Neural cell (in vitro differentiated cells): ENCODE results near the gene ENDOV. TPM values are rescaled to one million over a fixed set of nuclear protein-coding genes. Genes with fewer than 3 reads are reported as not detected.

Source experiments
- H2AFZ ChIP-seq: fragments of 200-600, 300-800 bp; sonication (generic), shearing (Covaris generic); 2 replicates; pipeline ENCODE4 v1.6.0; 2014; ENCODE audit warnings: low read depth, mild to moderate bottlenecking, antibody characterized with exemption, low read length, moderate library complexity
- H3F3A ChIP-seq: fragments of 200-600 bp; shearing (Covaris generic); 2 replicates; pipeline ENCODE4 v1.6.1; 2016; ENCODE audit warnings: mild to moderate bottlenecking, moderate library complexity, mixed read lengths, antibody characterized with exemption, low read length; ENCODE audit not compliant: insufficient read depth, poor library complexity, severe bottlenecking
- H3K27ac ChIP-seq: fragments of 200-600, 300-800 bp; sonication (generic), shearing (Covaris generic); 2 replicates; pipeline ENCODE4 v1.5.1; 2014; ENCODE audit warnings: mild to moderate bottlenecking, low read length, moderate library complexity
- H3K27me3 ChIP-seq: fragments of 300-800, 200-600 bp; sonication (generic), shearing (Covaris generic); 2 replicates; pipeline ENCODE4 v1.6.0; 2014; ENCODE audit warnings: mild to moderate bottlenecking, low read depth, low read length, moderate library complexity; ENCODE audit not compliant: insufficient read depth
- H3K36me3 ChIP-seq: fragments of 300-800, 200-600 bp; sonication (generic), shearing (Covaris generic); 2 replicates; pipeline ENCODE4 v1.5.1; 2014; ENCODE audit warnings: mild to moderate bottlenecking, antibody characterized with exemption, low read length, moderate library complexity; ENCODE audit not compliant: insufficient read depth
- H3K4me2 ChIP-seq: fragments of 300-800, 200-600 bp; sonication (generic), shearing (Covaris generic); 2 replicates; pipeline ENCODE4 v1.6.0; 2014; ENCODE audit warnings: mild to moderate bottlenecking, low read length
- H3K4me3 ChIP-seq: fragments of 300-800, 200-600 bp; sonication (generic), shearing (Covaris generic); 2 replicates; pipeline ENCODE4 v1.5.1; 2014; ENCODE audit warnings: mild to moderate bottlenecking, low read length, moderate library complexity
- H3K79me2 ChIP-seq: fragments of 200-600 bp; shearing (Covaris generic); replicated peaks from 2 replicates; pipeline ENCODE4 v1.6.0; 2014; ENCODE audit warnings: mild to moderate bottlenecking, low read length, moderate library complexity; ENCODE audit not compliant: insufficient read depth
- H3K9ac ChIP-seq: fragments of 300-800, 200-600 bp; sonication (generic), shearing (Covaris generic); 2 replicates; pipeline ENCODE4 v1.6.1; 2016; ENCODE audit warnings: mild to moderate bottlenecking, low read length, mixed read lengths
- H3K9me2 ChIP-seq: fragments of 200-600 bp; shearing (Covaris generic); 2 replicates; pipeline ENCODE4 v1.6.1; 2016; ENCODE audit warnings: mild to moderate bottlenecking, low read length, mixed read lengths; ENCODE audit not compliant: insufficient read depth
- H3K9me3 ChIP-seq: fragments of 200-600, 300-800 bp; sonication (generic), shearing (Covaris generic); 2 replicates; pipeline ENCODE4 v1.6.1; 2016; ENCODE audit warnings: mild to moderate bottlenecking, mixed run types, low read length, moderate library complexity, mixed read lengths
- H4K20me1 ChIP-seq: fragments of 200-600 bp; shearing (Covaris generic); 2 replicates; pipeline ENCODE4 v1.6.1; 2016; ENCODE audit warnings: mild to moderate bottlenecking, mixed run types; ENCODE audit not compliant: insufficient read depth
- EP300 ChIP-seq: fragments of 450-650 bp; conservative IDR thresholded peaks from 2 replicates; pipeline ENCODE4 v1.6.1; 2014; ENCODE audit warnings: antibody characterized with exemption, mild to moderate bottlenecking, moderate library complexity; ENCODE audit not compliant: poor library complexity, severe bottlenecking
- EZH2 ChIP-seq: fragments of 200-600, 300-800 bp; shearing (Covaris generic), sonication (generic); IDR thresholded peaks from 2 replicates; pipeline ENCODE4 v1.6.1; 2014; ENCODE audit warnings: antibody characterized with exemption, low read length, borderline replicate concordance, mild to moderate bottlenecking; ENCODE audit not compliant: insufficient read depth, poor library complexity, severe bottlenecking
- MXI1 ChIP-seq: fragments of 450-650 bp; conservative IDR thresholded peaks from 2 replicates; pipeline ENCODE4 v1.6.1; 2014; ENCODE audit warnings: antibody characterized with exemption, mild to moderate bottlenecking; ENCODE audit not compliant: poor library complexity, severe bottlenecking
- POLR2AphosphoS5 ChIP-seq: IDR thresholded peaks from 2 replicates; pipeline ENCODE4 v1.6.1; 2012
- RAD21 ChIP-seq: fragments of 450-650 bp; conservative IDR thresholded peaks from 2 replicates; pipeline ENCODE4 v1.6.1; 2014; ENCODE audit warnings: antibody characterized with exemption, mild to moderate bottlenecking, moderate library complexity
- SMC3 ChIP-seq: fragments of 450-650 bp; conservative IDR thresholded peaks from 2 replicates; pipeline ENCODE4 v1.6.1; 2014; ENCODE audit warnings: antibody characterized with exemption, mild to moderate bottlenecking, moderate library complexity; ENCODE audit not compliant: poor library complexity
- TAF1 ChIP-seq: IDR thresholded peaks from 2 replicates; pipeline ENCODE4 v1.6.1; 2012; ENCODE audit warnings: low read depth
- polyA plus RNA-seq: library from polyadenylated mRNA; depleted of rRNA; stranded (reverse); fragments of >200 nt; gene quantifications from 2 replicates; pipeline ENCODE4 v1.2.3, GENCODE V29; 2014
- TF ChIP-seq, protein P1 (sequence below): IDR thresholded peaks from 2 replicates; pipeline ENCODE4 v1.6.1; 2012; ENCODE audit warnings: borderline replicate concordance
- TF ChIP-seq, protein P2 (sequence below): fragments of 450-650 bp; IDR thresholded peaks from 2 replicates; pipeline ENCODE4 v1.5.1; 2014; ENCODE audit warnings: antibody characterized with exemption, mild to moderate bottlenecking, moderate library complexity; ENCODE audit not compliant: poor library complexity, severe bottlenecking

The ENDOV gene
- polyA plus RNA-seq, 1 donor from 2014 or later = 31.2 TPM

DNA sequence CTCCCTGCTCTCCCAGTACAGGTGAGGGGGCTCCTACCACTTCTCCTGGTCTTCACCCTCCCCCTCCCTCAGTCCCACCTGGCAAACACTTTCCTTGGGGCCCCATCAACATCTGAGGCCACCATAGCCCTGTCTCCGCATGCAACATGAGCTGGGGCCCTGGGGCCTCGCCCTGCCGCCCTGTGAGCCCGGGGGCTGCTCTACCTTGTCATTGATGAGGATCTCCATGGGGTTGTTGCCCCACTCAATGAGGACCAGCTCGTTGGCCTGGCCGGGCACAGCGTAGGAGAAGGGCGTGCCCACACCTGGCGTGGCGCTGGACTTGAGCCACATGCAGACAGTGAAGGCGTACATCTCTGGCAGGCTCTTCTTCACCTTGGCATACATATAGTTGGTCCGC is 58.0 kb downstream of the ENDOV start:
- no peaks in the 10 kb centered on the region for H3F3A ChIP-seq
- no peak overlapping the region for H3K27ac ChIP-seq
- no peak overlapping the region for H3K4me3 ChIP-seq
- peaks cover 44% of the 10 kb centered on the region for H3K27me3 ChIP-seq
- H3K9ac ChIP-seq = no peak overlapping the region
- no peaks in the 10 kb centered on the region for H3K9me3 ChIP-seq
- H3K79me2 ChIP-seq = no peaks in the 10 kb centered on the region
- no peaks in the 10 kb centered on the region for H3K36me3 ChIP-seq
- H3K9me2 ChIP-seq = no peaks in the 10 kb centered on the region
- H4K20me1 ChIP-seq = no peaks in the 10 kb centered on the region
- no peak overlapping the region for H3K4me2 ChIP-seq
- H2AFZ ChIP-seq = no peak overlapping the region
- TF ChIP-seq SMC3 (no peak), EZH2 (no peak), RAD21 (no peak), POLR2AphosphoS5 (no peak), EP300 (no peak), TAF1 (no peak), MXI1 (no peak)
- TF ChIP-seq, protein P1, sequence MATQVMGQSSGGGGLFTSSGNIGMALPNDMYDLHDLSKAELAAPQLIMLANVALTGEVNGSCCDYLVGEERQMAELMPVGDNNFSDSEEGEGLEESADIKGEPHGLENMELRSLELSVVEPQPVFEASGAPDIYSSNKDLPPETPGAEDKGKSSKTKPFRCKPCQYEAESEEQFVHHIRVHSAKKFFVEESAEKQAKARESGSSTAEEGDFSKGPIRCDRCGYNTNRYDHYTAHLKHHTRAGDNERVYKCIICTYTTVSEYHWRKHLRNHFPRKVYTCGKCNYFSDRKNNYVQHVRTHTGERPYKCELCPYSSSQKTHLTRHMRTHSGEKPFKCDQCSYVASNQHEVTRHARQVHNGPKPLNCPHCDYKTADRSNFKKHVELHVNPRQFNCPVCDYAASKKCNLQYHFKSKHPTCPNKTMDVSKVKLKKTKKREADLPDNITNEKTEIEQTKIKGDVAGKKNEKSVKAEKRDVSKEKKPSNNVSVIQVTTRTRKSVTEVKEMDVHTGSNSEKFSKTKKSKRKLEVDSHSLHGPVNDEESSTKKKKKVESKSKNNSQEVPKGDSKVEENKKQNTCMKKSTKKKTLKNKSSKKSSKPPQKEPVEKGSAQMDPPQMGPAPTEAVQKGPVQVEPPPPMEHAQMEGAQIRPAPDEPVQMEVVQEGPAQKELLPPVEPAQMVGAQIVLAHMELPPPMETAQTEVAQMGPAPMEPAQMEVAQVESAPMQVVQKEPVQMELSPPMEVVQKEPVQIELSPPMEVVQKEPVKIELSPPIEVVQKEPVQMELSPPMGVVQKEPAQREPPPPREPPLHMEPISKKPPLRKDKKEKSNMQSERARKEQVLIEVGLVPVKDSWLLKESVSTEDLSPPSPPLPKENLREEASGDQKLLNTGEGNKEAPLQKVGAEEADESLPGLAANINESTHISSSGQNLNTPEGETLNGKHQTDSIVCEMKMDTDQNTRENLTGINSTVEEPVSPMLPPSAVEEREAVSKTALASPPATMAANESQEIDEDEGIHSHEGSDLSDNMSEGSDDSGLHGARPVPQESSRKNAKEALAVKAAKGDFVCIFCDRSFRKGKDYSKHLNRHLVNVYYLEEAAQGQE = no peak
- TF ChIP-seq, protein P2, sequence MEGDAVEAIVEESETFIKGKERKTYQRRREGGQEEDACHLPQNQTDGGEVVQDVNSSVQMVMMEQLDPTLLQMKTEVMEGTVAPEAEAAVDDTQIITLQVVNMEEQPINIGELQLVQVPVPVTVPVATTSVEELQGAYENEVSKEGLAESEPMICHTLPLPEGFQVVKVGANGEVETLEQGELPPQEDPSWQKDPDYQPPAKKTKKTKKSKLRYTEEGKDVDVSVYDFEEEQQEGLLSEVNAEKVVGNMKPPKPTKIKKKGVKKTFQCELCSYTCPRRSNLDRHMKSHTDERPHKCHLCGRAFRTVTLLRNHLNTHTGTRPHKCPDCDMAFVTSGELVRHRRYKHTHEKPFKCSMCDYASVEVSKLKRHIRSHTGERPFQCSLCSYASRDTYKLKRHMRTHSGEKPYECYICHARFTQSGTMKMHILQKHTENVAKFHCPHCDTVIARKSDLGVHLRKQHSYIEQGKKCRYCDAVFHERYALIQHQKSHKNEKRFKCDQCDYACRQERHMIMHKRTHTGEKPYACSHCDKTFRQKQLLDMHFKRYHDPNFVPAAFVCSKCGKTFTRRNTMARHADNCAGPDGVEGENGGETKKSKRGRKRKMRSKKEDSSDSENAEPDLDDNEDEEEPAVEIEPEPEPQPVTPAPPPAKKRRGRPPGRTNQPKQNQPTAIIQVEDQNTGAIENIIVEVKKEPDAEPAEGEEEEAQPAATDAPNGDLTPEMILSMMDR = no peak

DNA sequence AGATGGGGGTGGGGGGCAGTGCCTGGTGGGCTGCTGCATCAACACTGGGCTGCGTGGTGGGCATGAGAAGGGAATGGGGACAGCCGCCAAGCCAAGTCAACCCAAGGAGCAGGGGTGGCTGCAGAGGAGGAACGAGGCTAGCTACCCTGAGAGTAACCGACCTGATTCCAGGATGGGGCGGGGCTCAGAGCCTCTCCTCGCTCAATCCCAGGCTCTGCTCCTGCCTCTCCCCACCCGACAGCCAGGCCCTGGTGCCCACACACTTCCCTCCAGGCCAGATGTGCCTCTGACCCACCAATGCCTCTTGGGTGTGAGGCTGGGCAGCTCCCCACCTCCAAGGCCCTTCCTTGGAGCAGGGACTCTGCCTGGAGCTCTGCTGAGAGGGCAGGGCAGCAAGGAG is 58.7 kb downstream of the ENDOV start:
- no peaks in the 10 kb centered on the region for H4K20me1 ChIP-seq
- peaks cover 48% of the 10 kb centered on the region for H3K27me3 ChIP-seq
- H2AFZ ChIP-seq = no peak overlapping the region
- H3K9me2 ChIP-seq = no peaks in the 10 kb centered on the region
- H3K9ac ChIP-seq = no peak overlapping the region
- no peak for TF ChIP-seq SMC3
- TF ChIP-seq, protein P2 = no peak
- no peak for TF ChIP-seq EP300
- TF ChIP-seq MXI1 = no peak
- no peak for TF ChIP-seq EZH2
- TF ChIP-seq, protein P1 = no peak
- TF ChIP-seq TAF1 = no peak
- TF ChIP-seq POLR2AphosphoS5 = no peak
- no peak for TF ChIP-seq RAD21
- H3K9me3 ChIP-seq = no peaks in the 10 kb centered on the region
- no peak overlapping the region for H3K27ac ChIP-seq
- H3K79me2 ChIP-seq = no peaks in the 10 kb centered on the region
- H3K4me2 ChIP-seq = no peak overlapping the region
- H3F3A ChIP-seq = no peaks in the 10 kb centered on the region
- H3K4me3 ChIP-seq = no peak overlapping the region
- no peaks in the 10 kb centered on the region for H3K36me3 ChIP-seq
